Activated CD4-positive, alpha-beta memory T cell treated with anti-CD3 and anti-CD28 coated beads, Interleukin-2, amount 10 ng/mL, durations not matched to agents 7 days and 5 days (primary cell): ENCODE data around the gene SETBP1. TPM values are rescaled to one million over a fixed set of nuclear protein-coding genes. Genes with fewer than 3 reads are reported as not detected.

Source experiments
- CTCF ChIA-PET: fragments of 350-600 bp; sonication (Branson Sonifier 250); formaldehyde crosslinking; loops from one replicate; lab custom pipeline; 2021; ENCODE audit warnings: antibody characterized with exemption, inconsistent platforms; lab: Charles Lee
- POLR2A ChIA-PET: fragments of 350-600 bp; sonication (Branson Sonifier 250); formaldehyde crosslinking; loops from one replicate; lab custom pipeline; 2021; ENCODE audit warnings: antibody characterized with exemption; lab: Charles Lee
- DNase-seq: peaks from one replicate; pipeline ENCODE4 v3.0.0-alpha.2; 2020
- H3K27ac Mint-ChIP-seq: one replicate; pipeline ENCODE4 v1.8.0; 2021; ENCODE audit warnings: mild to moderate bottlenecking, mixed read lengths
- H3K27me3 Mint-ChIP-seq: one replicate; pipeline ENCODE4 v1.8.0; 2021; ENCODE audit warnings: mixed read lengths
- H3K36me3 Mint-ChIP-seq: one replicate; pipeline ENCODE4 v1.8.0; 2021; ENCODE audit warnings: low read depth, mixed read lengths
- H3K4me1 Mint-ChIP-seq: one replicate; pipeline ENCODE4 v1.8.0; 2021; ENCODE audit warnings: mixed read lengths
- H3K4me3 Mint-ChIP-seq: one replicate; pipeline ENCODE4 v1.8.0; 2021; ENCODE audit warnings: mild to moderate bottlenecking, mixed read lengths
- H3K9me3 Mint-ChIP-seq: one replicate; pipeline ENCODE4 v1.8.0; 2021; ENCODE audit warnings: mixed read lengths
- total RNA-seq, 2 experiments: library from RNA; stranded (reverse); gene quantifications; one replicate each; pipeline ENCODE4 v1.2.3, GENCODE V29; 2021

SETBP1 gene
- total RNA-seq, 2 experiments from 2014 or later = 15.8 to 18.2 TPM

DNA sequence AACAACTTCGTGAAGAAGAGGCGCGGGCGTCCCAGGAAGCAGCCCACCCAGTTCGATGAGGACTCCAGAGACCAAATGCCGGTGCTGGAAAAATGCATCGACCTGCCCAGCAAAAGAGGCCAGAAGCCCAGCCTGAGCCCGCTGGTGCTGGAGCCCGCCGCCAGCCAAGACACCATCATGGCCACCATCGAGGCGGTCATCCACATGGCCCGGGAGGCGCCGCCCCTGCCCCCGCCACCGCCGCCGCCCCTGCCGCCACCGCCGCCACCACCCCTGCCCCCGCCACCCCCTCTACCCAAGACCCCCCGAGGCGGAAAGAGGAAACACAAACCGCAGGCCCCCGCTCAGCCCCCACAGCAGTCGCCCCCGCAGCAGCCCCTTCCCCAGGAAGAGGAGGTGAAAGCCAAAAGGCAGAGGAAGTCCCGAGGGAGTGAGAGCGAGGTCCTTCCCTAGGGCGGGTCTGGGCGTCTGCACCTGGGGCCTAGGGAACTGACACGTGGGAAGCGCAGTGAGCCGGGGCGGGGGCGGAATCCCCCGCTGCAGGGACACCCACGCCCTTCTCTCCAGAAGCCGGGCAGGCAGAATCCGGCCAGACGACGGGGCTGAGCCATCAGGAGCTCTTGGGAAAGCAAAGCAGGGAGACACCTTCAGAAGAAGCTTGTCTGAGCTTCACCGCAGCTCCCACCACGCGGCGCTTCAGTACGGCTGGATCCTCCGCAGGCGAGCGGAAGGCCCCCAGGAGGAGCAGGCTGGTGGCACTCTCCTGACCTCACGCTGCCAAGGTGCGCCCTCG, 382.8 kb downstream of the SETBP1 start:
- Mint-ChIP-seq H3K36me3 (peaks cover 4% of the 10 kb centered on the region), H3K9me3 (peaks cover 4% of the 10 kb centered on the region), H3K27me3 (no peaks in the 10 kb centered on the region), H3K4me3 (no peak overlapping the region), H3K4me1 (peaks cover 3% of the 10 kb centered on the region), H3K27ac (no peak overlapping the region)
- ChIA-PET POLR2A (no interaction called here), CTCF (no interaction called here)
- no peak for DNase-seq

DNA sequence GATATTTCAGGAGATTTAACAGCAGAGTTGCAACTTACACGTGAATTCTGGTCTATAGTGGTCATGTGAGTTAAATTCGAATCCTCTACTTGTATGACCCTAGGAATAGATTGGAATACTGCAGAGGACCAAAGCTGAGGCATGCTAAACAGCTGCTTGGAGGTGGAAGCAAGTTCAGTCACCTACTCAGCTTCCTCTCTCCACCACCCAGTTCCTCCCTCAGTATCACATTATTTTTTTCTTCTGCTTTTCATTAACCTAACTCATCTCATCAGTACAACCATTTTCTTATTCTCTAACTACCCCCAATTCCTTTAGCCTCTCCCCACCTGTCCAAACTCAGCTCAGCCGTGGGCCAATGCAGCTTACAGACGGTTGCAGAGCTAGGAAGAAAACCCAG, 385.5 kb downstream of the SETBP1 start:
- no peak for DNase-seq
- peaks cover 3% of the 10 kb centered on the region for H3K4me1 Mint-ChIP-seq
- H3K27me3 Mint-ChIP-seq = no peaks in the 10 kb centered on the region
- no peak overlapping the region for H3K4me3 Mint-ChIP-seq
- H3K27ac Mint-ChIP-seq = no peak overlapping the region
- peaks cover 4% of the 10 kb centered on the region for H3K9me3 Mint-ChIP-seq
- CTCF ChIA-PET = interaction anchor here (1.4 kb wide), 1 partner anchor 147 kb away, joined by 3 read pairs; no protein-coding TSS in a partner anchor
- POLR2A ChIA-PET = interaction anchor here (1.4 kb wide), 1 partner anchor 10 kb away, joined by 3 read pairs; no protein-coding TSS in a partner anchor
- H3K36me3 Mint-ChIP-seq = peaks cover 4% of the 10 kb centered on the region

DNA sequence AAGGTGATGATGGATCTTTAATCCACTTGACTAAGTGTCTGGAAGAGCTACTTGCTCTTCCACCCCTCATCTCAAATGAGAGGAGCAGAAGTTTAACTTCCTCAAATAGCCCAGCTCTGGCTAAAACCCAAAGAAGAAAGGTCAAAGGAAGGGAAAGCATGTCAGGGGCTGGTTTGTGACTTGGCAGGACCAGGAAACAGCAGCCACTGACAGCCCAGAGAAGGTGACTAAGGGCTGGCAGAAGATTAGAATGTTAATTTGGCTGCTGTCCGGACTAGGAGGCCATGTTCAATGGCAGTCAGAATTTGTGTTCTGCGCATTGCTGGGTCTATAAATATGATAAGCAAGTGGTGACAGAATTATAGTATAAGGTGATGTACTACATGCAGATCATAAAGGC, 386.2 kb downstream of the SETBP1 start:
- peaks cover 4% of the 10 kb centered on the region for H3K9me3 Mint-ChIP-seq
- no peak overlapping the region for H3K4me3 Mint-ChIP-seq
- POLR2A ChIA-PET = interaction anchor here (1.4 kb wide), 1 partner anchor 11 kb away, joined by 3 read pairs; no protein-coding TSS in a partner anchor
- H3K36me3 Mint-ChIP-seq = peaks cover 4% of the 10 kb centered on the region
- DNase-seq = no peak
- CTCF ChIA-PET = interaction anchor here (1.4 kb wide), 1 partner anchor 146 kb away, joined by 3 read pairs; no protein-coding TSS in a partner anchor
- H3K4me1 Mint-ChIP-seq = peaks cover 3% of the 10 kb centered on the region
- no peaks in the 10 kb centered on the region for H3K27me3 Mint-ChIP-seq
- H3K27ac Mint-ChIP-seq = no peak overlapping the region

DNA sequence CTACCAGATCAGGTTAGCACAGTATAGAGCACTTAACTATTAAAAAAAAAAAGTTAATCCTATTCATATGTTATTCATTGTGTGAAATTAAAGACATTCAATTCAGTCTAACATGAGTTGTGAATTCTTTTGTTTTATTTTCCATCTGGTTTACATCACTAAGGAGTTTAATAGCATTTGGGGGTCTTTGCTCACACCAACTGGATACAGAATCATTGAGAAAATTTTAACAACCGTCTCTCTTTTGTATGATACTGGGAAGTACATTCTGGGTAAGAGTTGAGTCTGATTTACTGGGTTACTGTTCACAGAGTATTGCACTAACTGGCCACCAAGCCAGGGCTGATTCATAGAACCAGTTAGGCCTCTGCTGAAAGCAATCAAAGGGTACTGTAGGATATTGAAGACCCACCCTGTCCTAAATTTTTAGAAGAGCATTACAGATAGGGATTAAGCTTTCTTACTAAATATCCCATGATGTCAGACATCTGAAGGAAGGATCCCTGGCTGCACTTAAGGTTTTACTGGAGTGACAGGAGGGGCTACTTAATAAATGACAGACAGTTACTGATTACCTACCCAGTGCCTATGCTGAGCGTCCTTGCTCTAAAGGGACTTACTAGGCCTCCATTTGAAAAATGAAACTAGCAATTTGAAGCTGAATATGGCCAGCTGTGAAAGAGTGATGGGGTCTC, 387.9 kb downstream of the SETBP1 start:
- Mint-ChIP-seq H3K4me3 (no peak overlapping the region), H3K4me1 (peaks cover 3% of the 10 kb centered on the region), H3K9me3 (peaks cover 4% of the 10 kb centered on the region), H3K36me3 (peaks cover 4% of the 10 kb centered on the region), H3K27me3 (no peaks in the 10 kb centered on the region), H3K27ac (no peak overlapping the region)
- ChIA-PET CTCF (no interaction called here), POLR2A (no interaction called here)
- DNase-seq = no peak

DNA sequence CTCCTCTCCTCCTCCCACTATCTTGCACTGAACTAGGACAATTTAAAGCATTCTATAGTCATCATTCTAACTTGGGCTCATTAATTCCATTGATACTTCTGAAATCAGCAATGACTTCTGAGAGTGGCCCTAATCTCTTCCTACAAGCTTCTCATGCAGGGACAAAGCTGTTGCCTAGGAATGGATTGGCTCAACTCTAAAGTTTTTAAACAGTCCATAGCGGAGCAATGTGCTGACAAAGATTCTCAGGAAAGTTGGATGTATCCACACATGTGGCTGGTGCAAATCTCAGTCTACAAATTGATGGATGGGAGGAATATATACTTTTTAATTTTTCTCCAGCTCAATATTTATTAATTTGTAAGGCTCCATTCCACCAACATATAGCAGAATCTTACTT, 388.9 kb downstream of the SETBP1 start:
- peaks cover 4% of the 10 kb centered on the region for H3K9me3 Mint-ChIP-seq
- ChIA-PET POLR2A (no interaction called here), CTCF (no interaction called here)
- H3K36me3 Mint-ChIP-seq = no peaks in the 10 kb centered on the region
- H3K4me3 Mint-ChIP-seq = no peak overlapping the region
- DNase-seq = no peak
- H3K27ac Mint-ChIP-seq = no peak overlapping the region
- no peaks in the 10 kb centered on the region for H3K27me3 Mint-ChIP-seq
- peaks cover 3% of the 10 kb centered on the region for H3K4me1 Mint-ChIP-seq

DNA sequence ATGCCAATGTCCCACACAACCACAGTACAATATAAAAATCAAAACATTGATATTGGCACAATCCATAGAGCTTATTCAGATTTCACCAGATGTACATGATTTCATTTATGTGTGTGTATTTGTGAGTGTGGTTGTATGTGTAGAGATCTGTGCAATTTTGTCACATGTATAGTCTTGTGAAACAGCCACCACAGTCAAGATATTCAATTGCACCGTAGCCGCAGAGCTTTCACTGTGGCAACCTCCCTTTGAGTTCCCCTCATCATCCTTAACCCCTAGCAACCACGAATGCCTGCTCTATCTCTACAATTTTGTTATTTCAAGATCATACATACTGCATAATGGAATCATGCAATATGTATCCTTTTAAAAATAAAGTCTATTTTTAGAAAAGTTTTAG, 391.3 kb downstream of the SETBP1 start:
- ChIA-PET POLR2A (no interaction called here), CTCF (no interaction called here)
- H3K4me3 Mint-ChIP-seq = no peak overlapping the region
- no peaks in the 10 kb centered on the region for H3K36me3 Mint-ChIP-seq
- H3K27me3 Mint-ChIP-seq = no peaks in the 10 kb centered on the region
- H3K27ac Mint-ChIP-seq = no peak overlapping the region
- no peaks in the 10 kb centered on the region for H3K4me1 Mint-ChIP-seq
- DNase-seq = no peak
- H3K9me3 Mint-ChIP-seq = no peaks in the 10 kb centered on the region

DNA sequence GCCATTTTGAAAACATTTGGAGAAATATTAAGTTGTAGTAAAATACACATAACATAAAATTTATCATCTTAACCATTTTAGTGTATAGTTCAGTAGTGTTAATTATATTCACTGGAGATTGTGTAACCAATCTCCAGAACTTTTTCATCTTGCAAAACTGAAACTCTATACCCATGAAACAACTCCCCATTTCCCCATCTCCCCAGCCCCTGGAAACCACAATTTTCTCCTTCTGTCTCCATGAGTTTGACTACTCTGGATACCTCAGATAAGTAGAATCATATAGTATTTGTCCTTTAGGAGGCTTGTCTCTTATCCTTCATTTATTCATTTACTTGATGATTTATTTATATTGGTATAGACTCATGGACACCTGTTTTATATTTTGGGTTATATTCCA, 392.9 kb downstream of the SETBP1 start:
- Mint-ChIP-seq H3K27me3 (no peaks in the 10 kb centered on the region), H3K9me3 (no peaks in the 10 kb centered on the region), H3K4me3 (no peak overlapping the region), H3K27ac (no peak overlapping the region), H3K4me1 (no peaks in the 10 kb centered on the region), H3K36me3 (no peaks in the 10 kb centered on the region)
- POLR2A ChIA-PET = no interaction called here
- no peak for DNase-seq
- CTCF ChIA-PET = no interaction called here

DNA sequence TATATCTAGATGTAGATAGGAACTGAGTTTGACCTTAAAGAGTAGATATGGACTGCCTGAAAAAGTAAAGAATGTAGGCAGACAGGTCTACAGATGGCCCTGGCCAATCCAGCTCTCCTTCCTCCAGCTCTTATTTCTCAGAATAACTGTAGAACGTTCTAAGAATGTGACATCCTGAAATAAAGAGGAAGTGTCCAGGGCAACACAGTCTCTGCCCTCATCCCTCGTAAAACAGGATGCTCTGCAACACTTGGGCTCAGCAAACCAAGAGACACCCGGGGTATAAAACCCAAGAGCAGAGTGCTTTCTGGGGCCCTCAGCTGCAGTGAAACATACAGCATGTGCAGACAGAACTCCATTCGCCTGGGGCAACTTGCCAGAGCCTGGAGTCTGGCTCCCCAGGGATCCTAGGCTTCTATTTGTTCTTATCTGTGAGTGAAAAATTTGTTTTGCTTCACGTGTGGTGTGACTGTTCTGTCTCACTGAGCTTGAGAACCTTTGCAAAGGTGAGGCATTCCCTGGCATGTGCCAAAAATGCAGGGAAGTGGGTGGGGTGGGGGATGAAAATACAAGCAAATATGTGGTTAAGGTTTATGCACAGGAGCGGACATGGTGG, 401.0 kb downstream of the SETBP1 start:
- Mint-ChIP-seq H3K36me3 (no peaks in the 10 kb centered on the region), H3K27ac (no peak overlapping the region), H3K9me3 (no peaks in the 10 kb centered on the region), H3K27me3 (no peaks in the 10 kb centered on the region), H3K4me3 (no peak overlapping the region), H3K4me1 (no peaks in the 10 kb centered on the region)
- ChIA-PET CTCF (no interaction called here), POLR2A (no interaction called here)
- no peak for DNase-seq

DNA sequence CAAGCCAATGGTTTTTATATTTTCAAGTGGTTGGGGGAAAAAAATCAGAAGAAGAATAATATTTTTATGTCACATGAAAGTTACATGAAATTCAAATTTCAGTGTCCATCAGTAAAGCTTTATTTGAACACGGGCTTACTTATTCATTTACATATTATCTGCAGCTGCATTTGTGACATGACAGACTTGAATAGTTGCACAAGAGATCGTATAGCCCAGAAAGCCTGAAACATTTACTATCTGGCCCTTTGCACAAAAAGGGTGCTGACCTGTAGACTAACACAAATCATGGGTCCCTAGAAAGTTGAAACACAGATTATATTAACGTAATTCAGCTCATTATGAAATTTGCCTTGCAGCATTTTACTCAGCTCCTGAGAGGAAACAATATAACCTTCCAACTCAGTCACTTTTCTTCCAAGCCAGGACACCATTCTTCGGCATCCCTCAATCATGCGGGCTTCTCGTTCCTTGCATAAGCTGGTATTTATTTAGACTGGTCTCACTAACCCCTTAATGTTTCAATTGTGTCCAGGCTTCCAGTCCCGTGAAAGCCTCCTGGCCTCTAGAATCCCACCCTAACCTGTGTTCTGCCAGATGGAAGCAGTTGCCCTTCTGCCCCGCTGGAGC, 402.7 kb downstream of the SETBP1 start:
- Mint-ChIP-seq H3K27ac (no peak overlapping the region), H3K4me3 (no peak overlapping the region), H3K36me3 (no peaks in the 10 kb centered on the region), H3K27me3 (no peaks in the 10 kb centered on the region), H3K9me3 (no peaks in the 10 kb centered on the region), H3K4me1 (no peaks in the 10 kb centered on the region)
- no peak for DNase-seq
- ChIA-PET CTCF (no interaction called here), POLR2A (no interaction called here)

DNA sequence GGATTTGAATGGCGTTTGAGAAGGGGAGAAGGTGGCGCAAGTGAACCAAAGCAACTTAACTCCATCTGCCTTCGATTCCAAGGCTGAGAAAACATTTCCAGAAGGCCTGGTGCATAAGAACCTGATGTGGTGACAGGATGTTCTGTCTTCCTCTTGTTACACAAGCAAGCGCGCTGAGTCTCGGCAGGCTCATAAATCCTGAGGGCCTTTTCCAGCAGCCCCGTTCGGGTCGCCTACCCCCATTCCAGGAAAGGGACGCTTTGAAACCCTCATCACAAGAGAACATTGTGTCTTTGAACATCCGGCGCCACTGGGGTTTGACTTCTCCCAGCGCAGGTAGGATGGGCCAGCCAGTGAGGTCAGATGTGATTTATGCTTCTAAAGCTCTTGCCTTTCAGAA, 403.5 kb downstream of the SETBP1 start:
- H3K36me3 Mint-ChIP-seq = no peaks in the 10 kb centered on the region
- ChIA-PET CTCF (no interaction called here), POLR2A (no interaction called here)
- H3K27me3 Mint-ChIP-seq = no peaks in the 10 kb centered on the region
- no peaks in the 10 kb centered on the region for H3K9me3 Mint-ChIP-seq
- H3K27ac Mint-ChIP-seq = no peak overlapping the region
- no peaks in the 10 kb centered on the region for H3K4me1 Mint-ChIP-seq
- no peak overlapping the region for H3K4me3 Mint-ChIP-seq
- DNase-seq = no peak

DNA sequence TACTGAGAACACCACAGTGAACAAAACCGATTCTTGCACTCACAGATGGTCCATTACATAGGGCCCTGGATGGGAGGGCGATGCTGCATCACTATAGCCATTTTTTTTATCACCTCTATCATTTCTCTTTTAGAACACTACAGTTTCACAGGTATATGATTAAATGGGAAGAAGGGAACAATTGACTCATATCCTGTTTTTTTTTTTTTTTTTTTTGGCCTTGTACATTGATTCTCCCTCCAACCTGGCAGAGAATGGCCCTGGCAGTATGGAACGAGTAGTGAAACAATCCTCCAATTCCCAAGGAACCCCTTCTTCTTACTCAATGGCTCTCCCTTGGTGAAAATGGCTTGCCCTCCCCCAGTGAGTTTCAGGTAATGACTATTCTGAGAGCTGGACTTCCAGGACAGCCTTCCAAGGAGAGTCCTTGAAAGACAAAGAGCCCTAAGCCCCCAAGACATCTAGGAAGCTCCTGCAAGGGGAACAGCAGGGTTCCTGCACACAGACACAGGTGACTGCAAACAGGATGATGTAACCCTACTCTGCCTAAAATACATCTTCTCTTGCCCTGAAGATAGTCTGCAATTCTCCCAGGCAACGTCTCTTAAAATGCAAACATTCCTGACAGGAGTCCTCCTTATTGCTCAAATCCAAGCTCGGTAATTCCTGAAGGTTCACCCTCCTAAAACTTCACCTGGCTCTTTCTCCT, 405.4 kb downstream of the SETBP1 start:
- no peak for DNase-seq
- Mint-ChIP-seq H3K4me1 (no peaks in the 10 kb centered on the region), H3K4me3 (no peak overlapping the region), H3K27me3 (no peaks in the 10 kb centered on the region), H3K27ac (no peak overlapping the region), H3K36me3 (no peaks in the 10 kb centered on the region), H3K9me3 (no peaks in the 10 kb centered on the region)
- CTCF ChIA-PET = no interaction called here
- POLR2A ChIA-PET = no interaction called here

DNA sequence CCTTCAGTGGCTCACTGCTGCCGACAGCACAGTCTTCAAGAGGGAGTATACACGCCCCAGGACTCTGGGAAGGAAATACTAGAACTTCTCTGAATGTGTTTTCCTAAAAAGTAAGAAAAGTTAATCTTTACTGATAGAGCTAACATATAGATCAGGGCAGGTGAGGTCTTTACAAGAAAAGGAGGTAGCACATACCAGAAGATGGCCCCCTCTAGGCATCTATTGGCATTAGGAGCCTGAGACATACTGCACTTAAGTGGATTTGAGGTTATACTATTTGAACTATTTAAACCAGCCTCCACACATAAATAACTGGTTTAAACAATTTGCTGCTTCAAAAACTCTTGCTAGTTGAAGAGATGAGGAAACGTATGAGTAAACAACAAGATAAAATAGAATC, 406.1 kb downstream of the SETBP1 start:
- POLR2A ChIA-PET = no interaction called here
- no peaks in the 10 kb centered on the region for H3K27me3 Mint-ChIP-seq
- H3K4me3 Mint-ChIP-seq = no peak overlapping the region
- no peaks in the 10 kb centered on the region for H3K9me3 Mint-ChIP-seq
- H3K4me1 Mint-ChIP-seq = no peaks in the 10 kb centered on the region
- CTCF ChIA-PET = interaction anchor here (0.6 kb wide), 1 partner anchor 126 kb away, joined by 3 read pairs; no protein-coding TSS in a partner anchor
- no peak for DNase-seq
- no peaks in the 10 kb centered on the region for H3K36me3 Mint-ChIP-seq
- H3K27ac Mint-ChIP-seq = no peak overlapping the region
